ENCODE measurements around the gene NFKBIZ.

NFKBIZ gene

GRCh38 chr3:101835676-101836075, 13.6 kb upstream of the NFKBIZ start:
- TF ChIP-seq SPI1 (IDR thresholded peaks at IDR 0.05; ENCODE audit: low read depth, low read length) = peak; percentile 36
- no peak for TF ChIP-seq POU2F2 (IDR thresholded peaks at IDR 0.05; ENCODE audit: low read depth, low read length)
- FAIRE-seq (peak; percentile 63), DNase-seq (ENCODE audit: insufficient read length, low spot score) (no peak)

GRCh38 chr3:101836160-101836559, 13.2 kb upstream of the NFKBIZ start:
- TF ChIP-seq SPI1 (IDR thresholded peaks at IDR 0.05; ENCODE audit: low read depth, low read length) = no peak
- no peak for TF ChIP-seq POLR2A (IDR thresholded peaks at IDR 0.05; ENCODE audit: low read depth, low read length)
- TF ChIP-seq POLR2AphosphoS5 (IDR thresholded peaks at IDR 0.05; ENCODE audit: low read depth, low read length) = no peak
- no peak for TF ChIP-seq TAF1 (IDR thresholded peaks at IDR 0.05; ENCODE audit: low read depth, low read length)
- no peak for TF ChIP-seq PAX5 (IDR thresholded peaks at IDR 0.05; ENCODE audit: insufficient read depth, low read length, severe bottlenecking)
- no peak for TF ChIP-seq POU2F2 (IDR thresholded peaks at IDR 0.05; ENCODE audit: low read depth, low read length)
- no peak for FAIRE-seq
- no peak for DNase-seq (ENCODE audit: insufficient read length, low spot score)

GRCh38 chr3:101836652-101837598, 12.4 kb upstream of the NFKBIZ start:
- no peak for DNase-seq (ENCODE audit: insufficient read length, low spot score)
- TF ChIP-seq SPI1 (IDR thresholded peaks at IDR 0.05; ENCODE audit: low read depth, low read length) (peak; percentile 63), POLR2A (IDR thresholded peaks at IDR 0.05; ENCODE audit: low read depth, low read length) (no peak)
- FAIRE-seq = peak; percentile 40

- TF ChIP-seq POLR2AphosphoS5 (IDR thresholded peaks at IDR 0.05; ENCODE audit: low read depth, low read length) = no peak
- no peak for TF ChIP-seq PAX5 (IDR thresholded peaks at IDR 0.05; ENCODE audit: insufficient read depth, low read length, severe bottlenecking)
- TF ChIP-seq POU2F2 (IDR thresholded peaks at IDR 0.05; ENCODE audit: low read depth, low read length) = no peak
- no peak for TF ChIP-seq TAF1 (IDR thresholded peaks at IDR 0.05; ENCODE audit: low read depth, low read length)
- FAIRE-seq = no peak
Observed at GRCh38 chr3:101838691-101839090, 10.6 kb upstream of the NFKBIZ start.

GRCh38 chr3:101840066-101840465, 9.2 kb upstream of the NFKBIZ start:
- FAIRE-seq (peak; percentile 74), DNase-seq (ENCODE audit: insufficient read length, low spot score) (no peak)
- TF ChIP-seq POLR2A (IDR thresholded peaks at IDR 0.05; ENCODE audit: low read depth, low read length) (no peak), POU2F2 (IDR thresholded peaks at IDR 0.05; ENCODE audit: low read depth, low read length) (no peak), PAX5 (IDR thresholded peaks at IDR 0.05; ENCODE audit: insufficient read depth, low read length, severe bottlenecking) (no peak), SPI1 (IDR thresholded peaks at IDR 0.05; ENCODE audit: low read depth, low read length) (no peak), TAF1 (IDR thresholded peaks at IDR 0.05; ENCODE audit: low read depth, low read length) (no peak), POLR2AphosphoS5 (IDR thresholded peaks at IDR 0.05; ENCODE audit: low read depth, low read length) (no peak)

More at GRCh38 chr3:101838691-101839090, 10.6 kb upstream of the NFKBIZ start:
- no peak for DNase-seq (ENCODE audit: insufficient read length, low spot score)

GRCh38 chr3:101842245-101842934, 6.9 kb upstream of the NFKBIZ start:
- no peak for DNase-seq (ENCODE audit: insufficient read length, low spot score)
- no peak for TF ChIP-seq PAX5 (IDR thresholded peaks at IDR 0.05; ENCODE audit: insufficient read depth, low read length, severe bottlenecking)
- TF ChIP-seq POLR2AphosphoS5 (IDR thresholded peaks at IDR 0.05; ENCODE audit: low read depth, low read length) = no peak
- TF ChIP-seq POU2F2 (IDR thresholded peaks at IDR 0.05; ENCODE audit: low read depth, low read length) = no peak
- TF ChIP-seq POLR2A (IDR thresholded peaks at IDR 0.05; ENCODE audit: low read depth, low read length) = no peak
- TF ChIP-seq SPI1 (IDR thresholded peaks at IDR 0.05; ENCODE audit: low read depth, low read length) = no peak
- no peak for TF ChIP-seq TAF1 (IDR thresholded peaks at IDR 0.05; ENCODE audit: low read depth, low read length)
- FAIRE-seq = peak; percentile 76

GRCh38 chr3:101842935-101843330, 6.4 kb upstream of the NFKBIZ start:
- DNase-seq (ENCODE audit: insufficient read length, low spot score) (no peak), FAIRE-seq (peak; percentile 57)
- TF ChIP-seq POU2F2 (IDR thresholded peaks at IDR 0.05; ENCODE audit: low read depth, low read length) (no peak), SPI1 (IDR thresholded peaks at IDR 0.05; ENCODE audit: low read depth, low read length) (no peak)

- no peak for DNase-seq (ENCODE audit: insufficient read length, low spot score)
- FAIRE-seq = no peak
Observed at GRCh38 chr3:101845425-101845824, 3.9 kb upstream of the NFKBIZ start.

GRCh38 chr3:101846709-101847108, 2.6 kb upstream of the NFKBIZ start:
- no peak for TF ChIP-seq POU2F2 (IDR thresholded peaks at IDR 0.05; ENCODE audit: low read depth, low read length)
- no peak for TF ChIP-seq POLR2A (IDR thresholded peaks at IDR 0.05; ENCODE audit: low read depth, low read length)
- no peak for TF ChIP-seq POLR2AphosphoS5 (IDR thresholded peaks at IDR 0.05; ENCODE audit: low read depth, low read length)
- no peak for TF ChIP-seq SPI1 (IDR thresholded peaks at IDR 0.05; ENCODE audit: low read depth, low read length)
- no peak for TF ChIP-seq PAX5 (IDR thresholded peaks at IDR 0.05; ENCODE audit: insufficient read depth, low read length, severe bottlenecking)
- TF ChIP-seq TAF1 (IDR thresholded peaks at IDR 0.05; ENCODE audit: low read depth, low read length) = no peak
- FAIRE-seq = peak; percentile 68
- no peak for DNase-seq (ENCODE audit: insufficient read length, low spot score)

More at GRCh38 chr3:101845425-101845824, 3.9 kb upstream of the NFKBIZ start:
- TF ChIP-seq POU2F2 (IDR thresholded peaks at IDR 0.05; ENCODE audit: low read depth, low read length) = no peak
- TF ChIP-seq SPI1 (IDR thresholded peaks at IDR 0.05; ENCODE audit: low read depth, low read length) = no peak

GRCh38 chr3:101847328-101847727, 2.0 kb upstream of the NFKBIZ start:
- FAIRE-seq (peak; percentile 79), DNase-seq (ENCODE audit: insufficient read length, low spot score) (no peak)
- TF ChIP-seq POLR2A (IDR thresholded peaks at IDR 0.05; ENCODE audit: low read depth, low read length) (no peak), POU2F2 (IDR thresholded peaks at IDR 0.05; ENCODE audit: low read depth, low read length) (no peak), POLR2AphosphoS5 (IDR thresholded peaks at IDR 0.05; ENCODE audit: low read depth, low read length) (no peak), PAX5 (IDR thresholded peaks at IDR 0.05; ENCODE audit: insufficient read depth, low read length, severe bottlenecking) (no peak), TAF1 (IDR thresholded peaks at IDR 0.05; ENCODE audit: low read depth, low read length) (no peak), SPI1 (IDR thresholded peaks at IDR 0.05; ENCODE audit: low read depth, low read length) (no peak)
